GM12873 (cell line): ENCODE results near the gene PTAR1.

Experiments used
- CTCF ChIP-seq: IDR thresholded peaks from 2 replicates; pipeline ENCODE4 v1.5.1; 2012; ENCODE audit warnings: low read depth, mild to moderate bottlenecking, moderate library complexity, low read length, control low read depth; ENCODE audit not compliant: insufficient read depth; ENCODE audit errors: missing control alignments

PTAR1 gene

GRCh38 chr9:69683927-69684326 lies 75.9 kb downstream of the PTAR1 start:
- no peak for TF ChIP-seq CTCF

GRCh38 chr9:69678843-69679538 lies 80.8 kb downstream of the PTAR1 start:
- TF ChIP-seq CTCF = no peak

GRCh38 chr9:69677931-69678330 lies 81.9 kb downstream of the PTAR1 start:
- no peak for TF ChIP-seq CTCF

- TF ChIP-seq CTCF = no peak
Observed at GRCh38 chr9:69675563-69675962, 84.2 kb downstream of the PTAR1 start.

- no peak for TF ChIP-seq CTCF
Observed at GRCh38 chr9:69674716-69675438, 84.9 kb downstream of the PTAR1 start.

GRCh38 chr9:69674112-69674685 lies 85.6 kb downstream of the PTAR1 start:
- no peak for TF ChIP-seq CTCF

- TF ChIP-seq CTCF = no peak
Observed at GRCh38 chr9:69673311-69673640, 86.5 kb downstream of the PTAR1 start.
